ENCODE data around the gene DDX23.

- TF ChIP-seq EZH2 (IDR thresholded peaks at IDR 0.05) (no peak), POLR2AphosphoS5 (IDR thresholded peaks at IDR 0.05; ENCODE audit: borderline replicate concordance, low read depth, low read length) (no peak)
These were observed 51.0 kb downstream of the DDX23 start for GRCh38 chr12:48800971-48801370.
